Measurements from ENCODE around the gene TFCP2L1. TPM values are rescaled to one million over a fixed set of nuclear protein-coding genes. Genes with fewer than 3 reads are reported as not detected.
"Not testable (repeated sequence)": the region's sequence is repeated elsewhere in the genome, so short reads cannot be mapped to it uniquely, and the experiment has no call there.

The TFCP2L1 gene
- polyA plus RNA-seq, 2 donors, result 4.3 to 8.6 TPM

GRCh38 chr2:121234144-121234543, 50.9 kb downstream of the TFCP2L1 start:
- Histone ChIP-seq H3K27me3 (ENCODE audit: control insufficient read depth in 1 of 2, insufficient read depth in 2 of 2, low read length in 2 of 2) (no peaks in the 10 kb centered on the region), H3K4me1 (ENCODE audit: control insufficient read depth in 2 of 2, insufficient read depth in 2 of 2, low read length in 1 of 2) (no peaks in the 10 kb centered on the region), H3K9me3 (ENCODE audit: control insufficient read depth in 2 of 2, insufficient read depth in 1 of 2, low read depth in 1 of 2, low read length in 1 of 2) (no peaks in the 10 kb centered on the region), H3K36me3 (ENCODE audit: control insufficient read depth in 2 of 2, insufficient read depth in 2 of 2, low read length in 1 of 2) (peaks cover 0 to 28% of the 10 kb centered on the region in 2 donors), H3K4me3 (ENCODE audit: low read depth in 1 of 2, low read length in 2 of 2) (no peak overlapping the region), H3K27ac (ENCODE audit: low read depth in 2 of 2, low read length in 1 of 2) (no peak overlapping the region)
- 80 to 84% methylated on average over 7 of the region's 7 CpGs for WGBS, 2 donors

- H3K36me3 ChIP-seq (ENCODE audit: control insufficient read depth in 2 of 2, insufficient read depth in 2 of 2, low read length in 1 of 2), result peaks cover 0 to 26% of the 10 kb centered on the region in 2 donors
- no peaks in the 10 kb centered on the region for H3K4me1 ChIP-seq (ENCODE audit: control insufficient read depth in 2 of 2, insufficient read depth in 2 of 2, low read length in 1 of 2)
- no peaks in the 10 kb centered on the region for H3K9me3 ChIP-seq (ENCODE audit: control insufficient read depth in 2 of 2, insufficient read depth in 1 of 2, low read depth in 1 of 2, low read length in 1 of 2)
- no peak overlapping the region for H3K4me3 ChIP-seq (ENCODE audit: low read depth in 1 of 2, low read length in 2 of 2)
- 70 to 81% methylated on average over 11 of the region's 11 CpGs for WGBS, 2 donors
- H3K27ac ChIP-seq (ENCODE audit: low read depth in 2 of 2, low read length in 1 of 2), result no peak overlapping the region
- no peaks in the 10 kb centered on the region for H3K27me3 ChIP-seq (ENCODE audit: control insufficient read depth in 1 of 2, insufficient read depth in 2 of 2, low read length in 2 of 2)
Measured at GRCh38 chr2:121233486-121234110, 51.4 kb downstream of the TFCP2L1 start.

GRCh38 chr2:121232626-121233265, 52.3 kb downstream of the TFCP2L1 start:
- H3K36me3 ChIP-seq (ENCODE audit: control insufficient read depth in 2 of 2, insufficient read depth in 2 of 2, low read length in 1 of 2), result peaks cover 0 to 26% of the 10 kb centered on the region in 2 donors
- H3K4me1 ChIP-seq (ENCODE audit: control insufficient read depth in 2 of 2, insufficient read depth in 2 of 2, low read length in 1 of 2), result no peaks in the 10 kb centered on the region
- 77 to 82% methylated on average over 6 of the region's 6 CpGs for WGBS, 2 donors
- no peaks in the 10 kb centered on the region for H3K9me3 ChIP-seq (ENCODE audit: control insufficient read depth in 2 of 2, insufficient read depth in 1 of 2, low read depth in 1 of 2, low read length in 1 of 2)
- no peak overlapping the region for H3K4me3 ChIP-seq (ENCODE audit: low read depth in 1 of 2, low read length in 2 of 2)
- no peak overlapping the region for H3K27ac ChIP-seq (ENCODE audit: low read depth in 2 of 2, low read length in 1 of 2)
- H3K27me3 ChIP-seq (ENCODE audit: control insufficient read depth in 1 of 2, insufficient read depth in 2 of 2, low read length in 2 of 2), result no peaks in the 10 kb centered on the region

GRCh38 chr2:121231385-121232000, 53.5 kb downstream of the TFCP2L1 start:
- H3K36me3 ChIP-seq (ENCODE audit: control insufficient read depth in 2 of 2, insufficient read depth in 2 of 2, low read length in 1 of 2), result peaks cover 0 to 22% of the 10 kb centered on the region in 2 donors
- 89 to 91% methylated on average over 17 of the region's 17 CpGs for WGBS, 2 donors

GRCh38 chr2:121228521-121228920, 56.5 kb downstream of the TFCP2L1 start:
- no peaks in the 10 kb centered on the region for H3K4me1 ChIP-seq (ENCODE audit: control insufficient read depth in 2 of 2, insufficient read depth in 2 of 2, low read length in 1 of 2)
- peaks cover 0 to 20% of the 10 kb centered on the region in 2 donors for H3K36me3 ChIP-seq (ENCODE audit: control insufficient read depth in 2 of 2, insufficient read depth in 2 of 2, low read length in 1 of 2)
- no peak overlapping the region for H3K4me3 ChIP-seq (ENCODE audit: low read depth in 1 of 2, low read length in 2 of 2)
- H3K27me3 ChIP-seq (ENCODE audit: control insufficient read depth in 1 of 2, insufficient read depth in 2 of 2, low read length in 2 of 2), result no peaks in the 10 kb centered on the region
- no peaks in the 10 kb centered on the region for H3K9me3 ChIP-seq (ENCODE audit: control insufficient read depth in 2 of 2, insufficient read depth in 1 of 2, low read depth in 1 of 2, low read length in 1 of 2)
- H3K27ac ChIP-seq (ENCODE audit: low read depth in 2 of 2, low read length in 1 of 2), result no peak overlapping the region
- 75 to 82% methylated on average over 6 of the region's 6 CpGs for WGBS, 2 donors

More at GRCh38 chr2:121231385-121232000, 53.5 kb downstream of the TFCP2L1 start:
- no peak overlapping the region for H3K4me3 ChIP-seq (ENCODE audit: low read depth in 1 of 2, low read length in 2 of 2)
- no peaks in the 10 kb centered on the region for H3K4me1 ChIP-seq (ENCODE audit: control insufficient read depth in 2 of 2, insufficient read depth in 2 of 2, low read length in 1 of 2)
- no peaks in the 10 kb centered on the region for H3K27me3 ChIP-seq (ENCODE audit: control insufficient read depth in 1 of 2, insufficient read depth in 2 of 2, low read length in 2 of 2)
- H3K27ac ChIP-seq (ENCODE audit: low read depth in 2 of 2, low read length in 1 of 2), result no peak overlapping the region
- no peaks in the 10 kb centered on the region for H3K9me3 ChIP-seq (ENCODE audit: control insufficient read depth in 2 of 2, insufficient read depth in 1 of 2, low read depth in 1 of 2, low read length in 1 of 2)

GRCh38 chr2:121227381-121228144, 57.4 kb downstream of the TFCP2L1 start:
- not testable (repeated sequence) for H3K27ac ChIP-seq (ENCODE audit: low read depth in 2 of 2, low read length in 1 of 2); H3K27me3 ChIP-seq (ENCODE audit: control insufficient read depth in 1 of 2, insufficient read depth in 2 of 2, low read length in 2 of 2); H3K9me3 ChIP-seq (ENCODE audit: control insufficient read depth in 2 of 2, insufficient read depth in 1 of 2, low read depth in 1 of 2, low read length in 1 of 2); H3K4me3 ChIP-seq (ENCODE audit: low read depth in 1 of 2, low read length in 2 of 2); H3K4me1 ChIP-seq (ENCODE audit: control insufficient read depth in 2 of 2, insufficient read depth in 2 of 2, low read length in 1 of 2)
- peaks cover 0 to 23% of the 10 kb centered on the region in 2 donors for H3K36me3 ChIP-seq (ENCODE audit: control insufficient read depth in 2 of 2, insufficient read depth in 2 of 2, low read length in 1 of 2)
- WGBS, 2 donors, result 82 to 83% methylated on average over 18 of the region's 18 CpGs

- peaks cover 0 to 14% of the 10 kb centered on the region in 2 donors for H3K36me3 ChIP-seq (ENCODE audit: control insufficient read depth in 2 of 2, insufficient read depth in 2 of 2, low read length in 1 of 2)
- WGBS, 2 donors, result 92 to 97% methylated on average over 25 to 26 of the region's 26 CpGs
- not testable (repeated sequence) for H3K27me3 ChIP-seq (ENCODE audit: control insufficient read depth in 1 of 2, insufficient read depth in 2 of 2, low read length in 2 of 2); H3K4me3 ChIP-seq (ENCODE audit: low read depth in 1 of 2, low read length in 2 of 2); H3K9me3 ChIP-seq (ENCODE audit: control insufficient read depth in 2 of 2, insufficient read depth in 1 of 2, low read depth in 1 of 2, low read length in 1 of 2); H3K4me1 ChIP-seq (ENCODE audit: control insufficient read depth in 2 of 2, insufficient read depth in 2 of 2, low read length in 1 of 2); H3K27ac ChIP-seq (ENCODE audit: low read depth in 2 of 2, low read length in 1 of 2)
Measured at GRCh38 chr2:121225681-121226080, 59.3 kb downstream of the TFCP2L1 start.

- H3K4me3 ChIP-seq (ENCODE audit: low read depth in 1 of 2, low read length in 2 of 2), result no peak overlapping the region
- peaks cover 0 to 20% of the 10 kb centered on the region in 2 donors for H3K36me3 ChIP-seq (ENCODE audit: control insufficient read depth in 2 of 2, insufficient read depth in 2 of 2, low read length in 1 of 2)
- H3K9me3 ChIP-seq (ENCODE audit: control insufficient read depth in 2 of 2, insufficient read depth in 1 of 2, low read depth in 1 of 2, low read length in 1 of 2), result no peaks in the 10 kb centered on the region
- no peak overlapping the region for H3K27ac ChIP-seq (ENCODE audit: low read depth in 2 of 2, low read length in 1 of 2)
- H3K27me3 ChIP-seq (ENCODE audit: control insufficient read depth in 1 of 2, insufficient read depth in 2 of 2, low read length in 2 of 2), result no peaks in the 10 kb centered on the region
- 73 to 85% methylated on average over 1 of the region's 1 CpG for WGBS, 2 donors
- H3K4me1 ChIP-seq (ENCODE audit: control insufficient read depth in 2 of 2, insufficient read depth in 2 of 2, low read length in 1 of 2), result no peaks in the 10 kb centered on the region
Measured at GRCh38 chr2:121220995-121221394, 64.0 kb downstream of the TFCP2L1 start.

GRCh38 chr2:121219866-121220265, 65.1 kb downstream of the TFCP2L1 start:
- no peaks in the 10 kb centered on the region for H3K9me3 ChIP-seq (ENCODE audit: control insufficient read depth in 2 of 2, insufficient read depth in 1 of 2, low read depth in 1 of 2, low read length in 1 of 2)
- 82 to 84% methylated on average over 5 of the region's 5 CpGs for WGBS, 2 donors
- H3K36me3 ChIP-seq (ENCODE audit: control insufficient read depth in 2 of 2, insufficient read depth in 2 of 2, low read length in 1 of 2), result peaks cover 0 to 15% of the 10 kb centered on the region in 2 donors
- H3K27me3 ChIP-seq (ENCODE audit: control insufficient read depth in 1 of 2, insufficient read depth in 2 of 2, low read length in 2 of 2), result no peaks in the 10 kb centered on the region
- no peak overlapping the region for H3K27ac ChIP-seq (ENCODE audit: low read depth in 2 of 2, low read length in 1 of 2)
- no peak overlapping the region for H3K4me3 ChIP-seq (ENCODE audit: low read depth in 1 of 2, low read length in 2 of 2)
- H3K4me1 ChIP-seq (ENCODE audit: control insufficient read depth in 2 of 2, insufficient read depth in 2 of 2, low read length in 1 of 2), result no peaks in the 10 kb centered on the region

All from esophagus (tissue), 2 donors.